Nephron progenitor cell (in vitro differentiated cells): ENCODE results near the gene SYS1.
A peak's percentile ranks its signal among the peaks of the same experiment; 100 is the strongest.

Source experiments
- DNase-seq: peaks from one replicate; pipeline ENCODE4 v3.0.0; 2021
- H3K27ac Mint-ChIP-seq: 2 replicates; pipeline ENCODE4 v1.8.0; 2021; ENCODE audit warnings: mild to moderate bottlenecking, moderate library complexity, mixed read lengths
- H3K27me3 Mint-ChIP-seq: 2 replicates; pipeline ENCODE4 v1.8.0; 2021; ENCODE audit warnings: mild to moderate bottlenecking, low read depth, mixed read lengths; ENCODE audit not compliant: poor library complexity
- H3K36me3 Mint-ChIP-seq: 2 replicates; pipeline ENCODE4 v1.8.0; 2021; ENCODE audit warnings: low read depth, mixed read lengths
- H3K4me1 Mint-ChIP-seq: 2 replicates; pipeline ENCODE4 v1.8.0; 2021; ENCODE audit warnings: mixed read lengths
- H3K4me3 Mint-ChIP-seq: 2 replicates; pipeline ENCODE4 v1.8.0; 2021; ENCODE audit warnings: mild to moderate bottlenecking, moderate library complexity, mixed read lengths
- H3K9me3 Mint-ChIP-seq: 2 replicates; pipeline ENCODE4 v1.8.0; 2021; ENCODE audit warnings: mild to moderate bottlenecking, moderate library complexity, mixed read lengths
- TF ChIP-seq, protein P1 (sequence below): fragments of 200-600 bp; sonication (generic); IDR thresholded peaks from 2 replicates; pipeline ENCODE4 v1.5.0; 2021; ENCODE audit warnings: antibody characterized with exemption

Gene SYS1

DNA sequence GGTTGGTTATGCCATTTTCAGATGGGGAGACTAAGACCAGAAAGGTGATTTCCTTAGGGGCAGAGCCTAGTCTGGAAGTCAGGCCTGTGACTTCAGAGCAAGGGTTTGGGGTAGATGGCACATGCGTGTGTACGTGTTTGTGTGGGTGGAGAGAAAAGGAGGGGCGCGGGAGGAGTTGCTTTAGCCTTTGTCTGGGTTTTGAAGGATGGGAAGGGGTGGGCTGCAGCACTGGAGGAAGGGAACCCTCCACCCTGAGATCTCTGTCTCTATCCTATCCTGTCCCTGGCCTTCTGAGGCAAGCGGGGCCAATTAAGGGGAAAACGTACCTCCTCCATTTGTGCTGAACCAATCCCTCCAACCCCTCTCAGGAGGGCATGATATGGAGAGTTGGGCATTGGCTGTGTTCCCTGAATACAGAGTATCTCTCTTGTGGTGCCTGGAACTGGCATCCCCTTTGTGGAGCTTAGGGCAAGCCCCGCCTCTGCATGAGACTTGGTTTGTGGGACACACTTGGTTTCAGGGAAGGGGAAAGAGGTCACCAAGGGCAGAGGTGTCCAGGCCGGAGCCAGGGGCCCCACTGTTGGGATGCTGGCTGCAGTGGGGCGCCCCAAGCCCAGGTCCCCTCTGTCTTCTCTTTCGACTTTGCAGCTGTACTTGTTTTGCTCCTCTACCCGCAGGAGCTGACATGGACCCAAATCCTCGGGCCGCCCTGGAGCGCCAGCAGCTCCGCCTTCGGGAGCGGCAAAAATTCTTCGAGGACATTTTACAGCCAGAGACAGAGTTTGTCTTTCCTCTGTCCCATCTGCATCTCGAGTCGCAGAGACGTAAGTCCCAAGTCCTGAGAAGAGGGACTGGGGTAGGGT is 45.1 kb downstream of the SYS1 start, which contains the start of gene DBNDD2:
Gene DBNDD2 (plus strand): TSS at position 507 of the 863 bp plus-strand sequence. CDS start 179 bp downstream, at position 686.
- Mint-ChIP-seq H3K9me3 (peaks cover 9% of the 10 kb centered on the region), H3K4me3 (peak within 1 kb of the TSS; percentile 81), H3K27ac (no peak within 1 kb of the TSS), H3K36me3 (peaks cover 17% of the 10 kb centered on the region), H3K4me1 (peaks cover 50% of the 10 kb centered on the region), H3K27me3 (peaks cover 54% of the 10 kb centered on the region)
- TF ChIP-seq, protein P1, sequence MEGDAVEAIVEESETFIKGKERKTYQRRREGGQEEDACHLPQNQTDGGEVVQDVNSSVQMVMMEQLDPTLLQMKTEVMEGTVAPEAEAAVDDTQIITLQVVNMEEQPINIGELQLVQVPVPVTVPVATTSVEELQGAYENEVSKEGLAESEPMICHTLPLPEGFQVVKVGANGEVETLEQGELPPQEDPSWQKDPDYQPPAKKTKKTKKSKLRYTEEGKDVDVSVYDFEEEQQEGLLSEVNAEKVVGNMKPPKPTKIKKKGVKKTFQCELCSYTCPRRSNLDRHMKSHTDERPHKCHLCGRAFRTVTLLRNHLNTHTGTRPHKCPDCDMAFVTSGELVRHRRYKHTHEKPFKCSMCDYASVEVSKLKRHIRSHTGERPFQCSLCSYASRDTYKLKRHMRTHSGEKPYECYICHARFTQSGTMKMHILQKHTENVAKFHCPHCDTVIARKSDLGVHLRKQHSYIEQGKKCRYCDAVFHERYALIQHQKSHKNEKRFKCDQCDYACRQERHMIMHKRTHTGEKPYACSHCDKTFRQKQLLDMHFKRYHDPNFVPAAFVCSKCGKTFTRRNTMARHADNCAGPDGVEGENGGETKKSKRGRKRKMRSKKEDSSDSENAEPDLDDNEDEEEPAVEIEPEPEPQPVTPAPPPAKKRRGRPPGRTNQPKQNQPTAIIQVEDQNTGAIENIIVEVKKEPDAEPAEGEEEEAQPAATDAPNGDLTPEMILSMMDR, result no peak
- no peak for DNase-seq

DNA sequence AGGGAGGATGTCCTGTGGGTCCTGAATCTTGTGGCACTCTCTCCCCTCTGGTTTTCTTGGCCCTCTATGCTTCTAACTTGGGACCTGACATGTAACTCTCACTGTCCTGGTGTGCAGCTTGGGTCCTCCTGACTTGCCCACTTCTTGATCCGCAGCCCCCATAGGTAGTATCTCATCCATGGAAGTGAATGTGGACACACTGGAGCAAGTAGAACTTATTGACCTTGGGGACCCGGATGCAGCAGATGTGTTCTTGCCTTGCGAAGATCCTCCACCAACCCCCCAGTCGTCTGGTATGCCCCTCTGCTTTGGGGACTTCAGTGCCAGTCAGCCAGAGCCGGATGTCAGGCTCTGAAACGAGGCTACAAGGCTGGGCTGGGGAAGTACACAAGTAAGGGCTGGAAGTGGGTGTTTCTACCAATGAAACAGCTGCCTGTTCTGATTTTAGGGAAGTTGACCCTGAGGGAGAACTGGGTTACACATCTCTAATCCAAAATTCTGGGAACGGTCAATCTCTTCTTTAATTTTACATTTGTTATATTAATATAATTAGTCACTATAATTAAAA is 45.8 kb downstream of the SYS1 start:
- Mint-ChIP-seq H3K9me3 (peaks cover 4% of the 10 kb centered on the region), H3K4me1 (peaks cover 52% of the 10 kb centered on the region), H3K4me3 (no peak overlapping the region), H3K36me3 (peaks cover 13% of the 10 kb centered on the region), H3K27ac (no peak overlapping the region), H3K27me3 (peaks cover 50% of the 10 kb centered on the region)
- no peak for DNase-seq
- TF ChIP-seq, protein P1, result no peak

- peaks cover 50% of the 10 kb centered on the region for H3K4me1 Mint-ChIP-seq
- H3K36me3 Mint-ChIP-seq, result peaks cover 13% of the 10 kb centered on the region
- TF ChIP-seq, protein P1, result no peak
- peaks cover 2% of the 10 kb centered on the region for H3K9me3 Mint-ChIP-seq
- DNase-seq, result no peak
- H3K4me3 Mint-ChIP-seq, result no peak overlapping the region
- no peak overlapping the region for H3K27ac Mint-ChIP-seq
- peaks cover 48% of the 10 kb centered on the region for H3K27me3 Mint-ChIP-seq
Measured at GRCh38 chr20:45409521-45410272, 46.7 kb downstream of the SYS1 start.

GRCh38 chr20:45410887-45411286 is 47.9 kb downstream of the SYS1 start:
- TF ChIP-seq, protein P1, result no peak
- peaks cover 37% of the 10 kb centered on the region for H3K27me3 Mint-ChIP-seq
- H3K4me1 Mint-ChIP-seq, result peaks cover 51% of the 10 kb centered on the region
- no peak overlapping the region for H3K4me3 Mint-ChIP-seq
- no peaks in the 10 kb centered on the region for H3K9me3 Mint-ChIP-seq
- H3K27ac Mint-ChIP-seq, result peak overlapping the region; percentile 67
- DNase-seq, result no peak
- H3K36me3 Mint-ChIP-seq, result peaks cover 13% of the 10 kb centered on the region

GRCh38 chr20:45412653-45413052 is 49.7 kb downstream of the SYS1 start:
- H3K27ac Mint-ChIP-seq, result no peak overlapping the region
- peaks cover 26% of the 10 kb centered on the region for H3K27me3 Mint-ChIP-seq
- H3K36me3 Mint-ChIP-seq, result peaks cover 13% of the 10 kb centered on the region
- no peaks in the 10 kb centered on the region for H3K9me3 Mint-ChIP-seq
- no peak overlapping the region for H3K4me3 Mint-ChIP-seq
- TF ChIP-seq, protein P1, result no peak
- no peak for DNase-seq
- peaks cover 59% of the 10 kb centered on the region for H3K4me1 Mint-ChIP-seq
